ENCODE data around the gene SIAH1. TPM values are rescaled to one million over a fixed set of nuclear protein-coding genes. Genes with fewer than 3 reads are reported as not detected.

SIAH1 gene
- total RNA-seq, 1 experiment from 2014 or later, result 33.2 TPM

- Mint-ChIP-seq H3K4me1 (no peaks in the 10 kb centered on the region), H3K9me3 (peaks cover 13 to 27% of the 10 kb centered on the region in 2 experiments), H3K36me3 (ENCODE audit: insufficient read depth in 1 of 3, low read depth in 3 of 3) (peaks cover 35 to 56% (median 54%) of the 10 kb centered on the region in 3 experiments), H3K27ac (no peak overlapping the region), H3K4me3 (no peak overlapping the region), H3K27me3 (ENCODE audit: low read depth) (no peaks in the 10 kb centered on the region)
- no peak for TF ChIP-seq CTCF (conservative IDR thresholded peaks at IDR 0.05)
- Histone ChIP-seq H3T11ph (ENCODE audit: low read length) (no peak overlapping the region), H3K18ac (ENCODE audit: insufficient read length, low read depth, low read length) (no peak overlapping the region), H3K4me2 (ENCODE audit: insufficient read depth, insufficient read length, low read length) (no peak overlapping the region), H4K5ac (ENCODE audit: insufficient read length, low read depth, low read length) (no peak overlapping the region), H2BK120ac (ENCODE audit: low read depth, low read length, poor library complexity, severe bottlenecking) (no peak overlapping the region), H3K9ac (ENCODE audit: extremely low read depth, insufficient read length, low read length) (no peak overlapping the region), H3K23me2 (ENCODE audit: insufficient read length, low read depth, low read length, poor library complexity, severe bottlenecking) (no peaks in the 10 kb centered on the region), H3K14ac (ENCODE audit: insufficient read depth, low read length) (no peak overlapping the region), H2AK5ac (ENCODE audit: insufficient read length, low read length) (no peak overlapping the region), H3K79me2 (ENCODE audit: insufficient read depth, low read length) (0 out of 2 replicates have a peak, but pooled peaks cover 2% of the 10 kb centered on the region), H3K23ac (ENCODE audit: insufficient read length, low read depth, low read length) (no peak overlapping the region), H4K91ac (ENCODE audit: insufficient read length, low read depth, low read length) (no peak overlapping the region), H3K4ac (ENCODE audit: low read depth, low read length) (no peak overlapping the region), H2BK12ac (ENCODE audit: insufficient read length, low read depth, low read length) (no peak overlapping the region), H2AFZ (ENCODE audit: low read length) (no peak overlapping the region), H3K9me3 (ENCODE audit: control insufficient read depth, low read depth, low read length) (no peaks in the 10 kb centered on the region), H2BK20ac (ENCODE audit: low read depth, low read length, poor library complexity, severe bottlenecking) (no peak overlapping the region), H3K4me1 (ENCODE audit: insufficient read depth, low read length) (no peaks in the 10 kb centered on the region), H3K27ac (ENCODE audit: insufficient read length, low read depth, low read length) (no peak overlapping the region), H4K8ac (replicated peaks; ENCODE audit: insufficient read length, low read depth, low read length) (no peak overlapping the region), H2BK15ac (ENCODE audit: low read depth, low read length) (no peak overlapping the region), H2BK5ac (ENCODE audit: insufficient read length, low read length) (no peak overlapping the region), H3K79me1 (ENCODE audit: insufficient read depth, low read depth, low read length, poor library complexity, severe bottlenecking) (no peaks in the 10 kb centered on the region), H4K20me1 (ENCODE audit: control insufficient read depth, insufficient read depth, insufficient read length) (no peaks in the 10 kb centered on the region), H3K27me3 (ENCODE audit: insufficient read depth, low read length) (no peaks in the 10 kb centered on the region), H3K56ac (ENCODE audit: insufficient read length, low read depth, low read length) (no peak overlapping the region)
- DNase-seq, result no peak
- no CpG with 5 or more reads among the region's 4 CpGs for WGBS (ENCODE audit: extremely low coverage, insufficient read length, low lambda C conversion rate)
Measured at GRCh38 chr16:48310908-48311641, 74.1 kb downstream of the SIAH1 start.

Other genes starting within 250 kb of the SIAH1 start
- gene ABCC12, start 229.4 kb downstream of the SIAH1 start, total RNA-seq (2021), result 0.09 TPM in 1 of 2 replicates, not detected in the other
- 27.8 and 28.2 TPM in 2 replicates for gene LONP2, start 141.1 kb downstream of the SIAH1 start, total RNA-seq (2021)
- 0.24 and 0.33 TPM in 2 replicates for gene ABCC11, start 137.9 kb downstream of the SIAH1 start, total RNA-seq (2021)
- 34.2 and 36.5 TPM in 2 replicates for gene N4BP1, start 224.8 kb upstream of the SIAH1 start, total RNA-seq (2021)